ENCODE results near the gene ING1.
"Not testable (repeated sequence)": the region's sequence is repeated elsewhere in the genome, so short reads cannot be mapped to it uniquely, and the experiment has no call there.

The ING1 gene

GRCh38 chr13:110715395-110716246 lies 2.1 kb downstream of the ING1 start:
- DNase-seq (ENCODE audit: low read depth): peak; percentile 86

GRCh38 chr13:110716247-110716515 lies 2.7 kb downstream of the ING1 start:
- DNase-seq (ENCODE audit: low read depth): no peak

- no peak for DNase-seq (ENCODE audit: low read depth)
Observed at GRCh38 chr13:110719036-110719710, 5.7 kb downstream of the ING1 start.

GRCh38 chr13:110722971-110723370 lies 9.5 kb downstream of the ING1 start:
- no peak for DNase-seq (ENCODE audit: low read depth)

GRCh38 chr13:110723598-110723997 lies 10.1 kb downstream of the ING1 start:
- no peak for DNase-seq (ENCODE audit: low read depth)

GRCh38 chr13:110726153-110726552 lies 12.7 kb downstream of the ING1 start:
- not testable (repeated sequence) for DNase-seq (ENCODE audit: low read depth)

GRCh38 chr13:110726726-110727125 lies 13.2 kb downstream of the ING1 start:
- DNase-seq (ENCODE audit: low read depth): no peak

GRCh38 chr13:110731072-110731471 lies 17.6 kb downstream of the ING1 start:
- DNase-seq (ENCODE audit: low read depth): no peak

GRCh38 chr13:110734561-110734960 lies 21.1 kb downstream of the ING1 start:
- no peak for DNase-seq (ENCODE audit: low read depth)

GRCh38 chr13:110737555-110737954 lies 24.1 kb downstream of the ING1 start:
- no peak for DNase-seq (ENCODE audit: low read depth)

- no peak for DNase-seq (ENCODE audit: low read depth)
Observed at GRCh38 chr13:110743687-110744086, 30.2 kb downstream of the ING1 start.

- no peak for DNase-seq (ENCODE audit: low read depth)
Observed at GRCh38 chr13:110746438-110746837, 32.9 kb downstream of the ING1 start.

- no peak for DNase-seq (ENCODE audit: low read depth)
Observed at GRCh38 chr13:110748271-110748670, 34.8 kb downstream of the ING1 start.

- DNase-seq (ENCODE audit: low read depth): no peak
Observed at GRCh38 chr13:110756219-110756631, 42.7 kb downstream of the ING1 start.

- DNase-seq (ENCODE audit: low read depth): no peak
Observed at GRCh38 chr13:110757296-110757695, 43.8 kb downstream of the ING1 start.

- no peak for DNase-seq (ENCODE audit: low read depth)
Observed at GRCh38 chr13:110758195-110758805, 44.8 kb downstream of the ING1 start.

GRCh38 chr13:110759710-110760109 lies 46.2 kb downstream of the ING1 start:
- no peak for DNase-seq (ENCODE audit: low read depth)

GRCh38 chr13:110760611-110761010 lies 47.1 kb downstream of the ING1 start:
- no peak for DNase-seq (ENCODE audit: low read depth)

GRCh38 chr13:110766671-110767430 lies 53.4 kb downstream of the ING1 start:
- no peak for DNase-seq (ENCODE audit: low read depth)

GRCh38 chr13:110767476-110767875 lies 54.0 kb downstream of the ING1 start:
- DNase-seq (ENCODE audit: low read depth): no peak

- DNase-seq (ENCODE audit: low read depth): no peak
Observed at GRCh38 chr13:110769097-110769496, 55.6 kb downstream of the ING1 start.

- no peak for DNase-seq (ENCODE audit: low read depth)
Observed at GRCh38 chr13:110770678-110771077, 57.2 kb downstream of the ING1 start.

- DNase-seq (ENCODE audit: low read depth): no peak
Observed at GRCh38 chr13:110771194-110771593, 57.7 kb downstream of the ING1 start.

All from HS-5 (cell line).